Measurements from ENCODE around the gene KDM6B.
A peak's percentile ranks its signal among the peaks of the same experiment; 100 is the strongest.

The KDM6B gene

GRCh38 chr17:7841396-7841914 lies 7.4 kb downstream of the KDM6B start:
- peak; percentile 93 for DNase-seq

DNA sequence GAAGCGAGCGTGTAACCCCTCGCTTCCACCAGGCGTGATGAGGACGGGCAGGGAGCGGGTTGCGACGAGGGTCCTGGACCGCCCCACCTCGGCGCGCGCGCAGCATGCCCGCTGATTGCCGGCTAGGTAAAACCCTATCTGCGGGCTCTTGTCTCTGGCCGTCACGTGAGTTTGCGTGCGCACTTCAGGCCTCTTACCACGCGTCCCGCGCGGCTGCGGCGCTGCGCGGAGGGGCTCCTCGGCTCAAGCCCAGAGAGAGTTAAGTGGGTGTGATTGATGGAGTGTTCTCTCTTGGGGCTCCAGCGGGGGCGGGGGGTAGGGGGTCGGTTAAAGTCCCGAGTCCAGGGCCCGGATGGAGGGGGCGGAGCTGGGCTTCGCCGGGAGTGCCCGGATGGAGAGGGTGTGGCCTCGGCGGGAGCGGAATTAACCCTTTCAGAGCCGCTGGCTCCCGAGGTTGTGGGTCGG lies 7.9 kb downstream of the KDM6B start:
- DNase-seq = peak; percentile 93

- peak; percentile 95 for DNase-seq
These were observed 8.6 kb downstream of the KDM6B start for GRCh38 chr17:7842380-7843256.

- DNase-seq = peak; percentile 83
These were observed 9.2 kb downstream of the KDM6B start for GRCh38 chr17:7843257-7843535.

GRCh38 chr17:7843536-7844291 lies 9.7 kb downstream of the KDM6B start:
- peak; percentile 91 for DNase-seq

GRCh38 chr17:7844292-7845154 lies 10.5 kb downstream of the KDM6B start:
- DNase-seq = peak; percentile 89

DNA sequence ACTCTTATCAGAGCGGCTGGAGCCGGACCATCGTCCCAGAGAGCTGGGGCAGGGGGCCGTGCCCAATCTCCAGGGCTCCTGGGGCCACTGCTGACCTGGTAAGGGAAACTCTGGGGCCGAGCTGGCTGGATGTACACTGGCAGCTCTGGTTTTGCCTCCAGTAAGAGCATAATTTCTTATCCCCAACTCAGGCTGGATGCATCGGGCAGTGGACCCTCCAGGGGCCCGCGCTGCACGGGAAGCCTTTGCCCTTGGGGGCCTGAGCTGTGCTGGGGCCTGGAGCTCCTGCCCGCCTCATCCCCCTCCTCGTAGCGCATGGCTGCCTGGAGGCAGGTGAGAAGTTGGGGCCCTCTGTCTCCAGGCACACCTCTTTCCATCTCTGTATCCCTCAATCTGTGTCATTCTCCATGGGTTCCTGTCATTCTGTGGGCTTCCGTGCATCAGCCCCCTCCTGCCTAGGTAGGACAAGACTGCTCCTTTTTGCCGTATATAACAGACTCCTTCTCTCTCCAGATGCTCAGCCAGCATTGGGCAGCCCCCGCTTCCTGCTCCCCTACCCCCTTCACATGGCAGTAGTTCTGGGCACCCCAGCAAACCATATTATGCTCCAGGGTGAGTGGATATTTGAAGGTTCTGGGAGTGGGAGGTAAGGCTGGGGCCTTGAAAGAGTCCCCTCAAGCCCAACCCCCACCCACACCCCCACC lies 11.5 kb downstream of the KDM6B start:
- no peak for DNase-seq

DNA sequence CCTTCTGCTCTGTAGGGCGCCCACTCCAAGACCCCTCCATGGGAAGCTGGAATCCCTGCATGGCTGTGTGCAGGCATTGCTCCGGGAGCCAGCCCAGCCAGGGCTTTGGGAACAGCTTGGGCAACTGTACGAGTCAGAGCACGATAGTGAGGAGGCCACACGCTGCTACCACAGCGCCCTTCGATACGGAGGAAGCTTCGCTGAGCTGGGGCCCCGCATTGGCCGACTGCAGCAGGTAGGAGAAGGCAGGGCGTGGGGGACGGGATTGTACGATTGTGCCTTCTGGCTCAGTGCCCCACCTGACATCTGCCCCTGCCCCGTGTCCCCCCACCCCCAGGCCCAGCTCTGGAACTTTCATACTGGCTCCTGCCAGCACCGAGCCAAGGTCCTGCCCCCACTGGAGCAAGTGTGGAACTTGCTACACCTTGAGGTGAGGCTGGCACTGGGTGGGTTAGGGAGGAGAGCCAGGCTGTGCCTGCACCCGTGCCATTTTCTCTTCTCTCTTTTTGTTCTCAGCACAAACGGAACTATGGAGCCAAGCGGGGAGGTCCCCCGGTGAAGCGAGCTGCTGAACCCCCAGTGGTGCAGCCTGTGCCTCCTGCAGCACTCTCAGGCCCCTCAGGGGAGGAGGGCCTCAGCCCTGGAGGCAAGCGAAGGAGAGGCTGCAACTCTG lies 12.2 kb downstream of the KDM6B start:
- DNase-seq = no peak

- DNase-seq = no peak
These were observed 13.0 kb downstream of the KDM6B start for GRCh38 chr17:7846765-7847661.

- no peak for DNase-seq
These were observed 14.1 kb downstream of the KDM6B start for GRCh38 chr17:7848131-7848579.

DNA sequence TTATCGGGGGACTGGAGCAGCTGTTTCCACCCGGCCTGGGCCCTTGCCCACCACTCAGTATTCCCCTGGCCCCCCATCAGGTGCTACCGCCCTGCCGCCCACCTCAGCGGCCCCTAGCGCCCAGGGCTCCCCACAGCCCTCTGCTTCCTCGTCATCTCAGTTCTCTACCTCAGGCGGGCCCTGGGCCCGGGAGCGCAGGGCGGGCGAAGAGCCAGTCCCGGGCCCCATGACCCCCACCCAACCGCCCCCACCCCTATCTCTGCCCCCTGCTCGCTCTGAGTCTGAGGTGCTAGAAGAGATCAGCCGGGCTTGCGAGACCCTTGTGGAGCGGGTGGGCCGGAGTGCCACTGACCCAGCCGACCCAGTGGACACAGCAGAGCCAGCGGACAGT lies 14.7 kb downstream of the KDM6B start:
- DNase-seq = no peak

- DNase-seq = no peak
These were observed 15.2 kb downstream of the KDM6B start for GRCh38 chr17:7849130-7849750.

DNA sequence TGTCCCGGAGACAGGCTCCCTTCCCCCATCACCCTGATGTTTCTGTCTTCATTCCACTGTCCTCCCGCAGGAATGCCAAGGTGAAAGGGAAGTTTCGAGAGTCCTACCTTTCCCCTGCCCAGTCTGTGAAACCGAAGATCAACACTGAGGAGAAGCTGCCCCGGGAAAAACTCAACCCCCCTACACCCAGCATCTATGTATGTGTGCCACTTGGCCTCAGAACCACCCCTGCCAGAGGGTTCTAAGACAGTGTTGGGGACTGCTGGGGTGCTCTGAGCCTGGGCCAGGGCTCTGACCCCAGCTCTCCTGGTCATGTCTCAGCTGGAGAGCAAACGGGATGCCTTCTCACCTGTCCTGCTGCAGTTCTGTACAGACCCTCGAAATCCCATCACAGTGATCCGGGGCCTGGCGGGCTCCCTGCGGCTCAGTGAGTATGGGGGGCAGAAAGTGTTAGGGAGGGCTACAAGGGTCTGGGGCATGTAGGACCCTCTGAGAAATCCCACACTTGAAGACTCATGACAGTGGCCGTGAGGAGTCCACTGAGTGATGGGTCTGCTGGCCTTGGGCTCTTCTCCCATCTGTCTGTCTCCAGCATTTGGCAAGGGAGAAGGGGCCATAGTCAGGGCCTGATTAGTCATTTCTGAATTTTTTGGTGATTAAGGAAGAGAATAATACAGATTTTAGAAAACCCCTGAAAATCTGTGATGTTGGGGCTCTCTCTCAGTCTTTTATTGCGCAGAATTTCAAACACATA lies 15.9 kb downstream of the KDM6B start:
- no peak for DNase-seq

- DNase-seq = no peak
These were observed 16.9 kb downstream of the KDM6B start for GRCh38 chr17:7850701-7851437.

DNA sequence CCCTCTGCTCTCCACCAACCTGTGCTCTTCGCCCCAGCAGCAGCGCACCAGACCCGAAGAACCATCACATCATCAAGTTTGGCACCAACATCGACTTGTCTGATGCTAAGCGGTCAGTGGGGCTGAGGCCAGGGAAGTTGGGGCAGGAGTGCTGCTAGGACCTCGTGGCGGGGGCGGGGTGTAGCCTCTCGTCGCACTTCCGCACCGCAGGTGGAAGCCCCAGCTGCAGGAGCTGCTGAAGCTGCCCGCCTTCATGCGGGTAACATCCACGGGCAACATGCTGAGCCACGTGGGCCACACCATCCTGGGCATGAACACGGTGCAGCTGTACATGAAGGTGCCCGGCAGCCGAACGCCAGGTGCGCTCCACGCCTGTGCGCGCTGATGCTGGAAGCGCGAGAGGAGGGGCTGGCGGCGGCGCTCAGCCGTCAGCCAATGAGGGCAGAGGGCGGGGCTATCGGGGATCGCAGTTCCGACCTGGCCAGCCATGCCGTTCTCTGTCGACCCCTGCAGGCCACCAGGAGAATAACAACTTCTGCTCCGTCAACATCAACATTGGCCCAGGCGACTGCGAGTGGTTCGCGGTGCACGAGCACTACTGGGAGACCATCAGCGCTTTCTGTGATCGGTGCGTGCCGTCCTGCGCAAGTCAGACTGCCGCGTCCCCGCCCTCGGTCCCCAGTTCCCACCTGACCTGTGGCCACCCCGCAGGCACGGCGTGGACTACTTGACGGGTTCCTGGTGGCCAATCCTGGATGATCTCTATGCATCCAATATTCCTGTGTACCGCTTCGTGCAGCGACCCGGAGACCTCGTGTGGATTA lies 17.6 kb downstream of the KDM6B start:
- peak; percentile 96 for DNase-seq

DNA sequence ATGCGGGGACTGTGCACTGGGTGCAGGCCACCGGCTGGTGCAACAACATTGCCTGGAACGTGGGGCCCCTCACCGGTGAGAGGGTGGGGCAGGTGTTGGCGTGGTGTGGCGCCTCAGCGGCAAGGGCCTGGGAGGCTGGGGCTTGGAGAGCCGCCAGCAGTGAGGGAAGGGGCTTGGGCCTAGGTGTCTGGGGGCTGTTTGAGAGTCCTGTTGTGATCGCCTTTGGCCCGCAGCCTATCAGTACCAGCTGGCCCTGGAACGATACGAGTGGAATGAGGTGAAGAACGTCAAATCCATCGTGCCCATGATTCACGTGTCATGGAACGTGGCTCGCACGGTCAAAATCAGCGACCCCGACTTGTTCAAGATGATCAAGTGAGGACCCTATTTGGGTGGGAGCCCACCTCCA lies 18.2 kb downstream of the KDM6B start:
- no peak for DNase-seq

DNA sequence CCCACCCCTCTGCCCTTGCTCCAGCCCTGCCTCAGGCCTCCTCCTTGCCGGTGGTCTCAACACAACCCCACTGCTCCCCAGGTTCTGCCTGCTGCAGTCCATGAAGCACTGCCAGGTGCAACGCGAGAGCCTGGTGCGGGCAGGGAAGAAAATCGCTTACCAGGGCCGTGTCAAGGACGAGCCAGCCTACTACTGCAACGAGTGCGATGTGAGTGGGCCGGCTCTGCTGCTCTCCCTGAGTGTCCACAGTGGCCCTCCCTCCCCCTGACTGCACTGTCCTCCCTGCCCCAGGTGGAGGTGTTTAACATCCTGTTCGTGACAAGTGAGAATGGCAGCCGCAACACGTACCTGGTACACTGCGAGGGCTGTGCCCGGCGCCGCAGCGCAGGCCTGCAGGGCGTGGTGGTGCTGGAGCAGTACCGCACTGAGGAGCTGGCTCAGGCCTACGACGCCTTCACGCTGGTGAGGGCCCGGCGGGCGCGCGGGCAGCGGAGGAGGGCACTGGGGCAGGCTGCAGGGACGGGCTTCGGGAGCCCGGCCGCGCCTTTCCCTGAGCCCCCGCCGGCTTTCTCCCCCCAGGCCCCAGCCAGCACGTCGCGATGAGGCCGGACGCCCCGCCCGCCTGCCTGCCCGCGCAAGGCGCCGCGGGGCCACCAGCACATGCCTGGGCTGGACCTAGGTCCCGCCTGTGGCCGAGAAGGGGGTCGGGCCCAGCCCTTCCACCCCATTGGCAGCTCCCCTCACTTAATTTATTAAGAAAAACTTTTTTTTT lies 19.1 kb downstream of the KDM6B start:
- no peak for DNase-seq

All from activated CD8-positive, alpha-beta memory T cell treated with anti-CD3 and anti-CD28 coated beads, Interleukin-2, amount 50 U/mL, for 48 hours (primary cell).